Activated T-cell treated with anti-CD3 and anti-CD28 coated beads for 24 hours (primary cell): ENCODE data around the gene PDE3A.

ENCODE experiments used
- DNase-seq: peaks from one replicate; pipeline ENCODE4 v3.0.0-alpha.2; 2020; ENCODE audit warnings: low read depth

The PDE3A gene

DNA sequence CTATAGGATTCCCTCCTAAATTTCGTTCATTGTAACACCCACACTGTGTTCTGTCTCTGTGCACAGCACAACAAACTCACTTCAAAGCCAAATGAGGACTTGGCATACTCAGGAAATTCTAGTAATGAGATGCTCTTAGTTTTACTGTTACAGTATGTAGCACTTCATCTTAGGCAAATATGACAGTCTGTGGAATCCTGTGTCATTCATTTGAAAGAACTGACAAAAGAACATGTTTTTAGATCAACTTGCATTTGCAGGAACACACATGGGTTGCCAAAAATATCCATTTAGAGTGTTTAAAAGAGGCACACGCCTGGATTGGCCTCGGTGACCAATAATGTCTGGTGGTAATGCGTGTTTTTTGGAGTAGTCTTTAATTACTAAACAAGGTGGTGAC lies 56.5 kb downstream of the PDE3A start:
- no peak for DNase-seq

DNA sequence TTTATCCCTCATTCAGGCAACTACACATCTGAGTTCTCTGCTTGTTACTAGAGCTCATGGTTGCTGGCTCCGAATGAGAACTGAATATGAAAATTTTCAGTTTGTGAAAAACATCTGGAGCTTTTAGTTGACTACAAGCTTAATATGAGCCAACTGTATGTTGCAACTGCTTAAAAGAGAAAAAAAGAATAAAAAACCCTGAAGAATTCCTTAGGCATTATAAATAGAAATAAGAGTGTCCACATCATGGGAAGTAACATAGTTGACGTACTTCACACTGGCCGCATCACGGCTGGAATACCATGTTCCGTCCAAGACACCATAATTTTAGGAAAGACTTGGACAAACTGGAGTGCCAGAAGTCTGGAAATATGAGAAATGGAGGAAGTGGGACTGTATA lies 57.9 kb downstream of the PDE3A start:
- no peak for DNase-seq

DNA sequence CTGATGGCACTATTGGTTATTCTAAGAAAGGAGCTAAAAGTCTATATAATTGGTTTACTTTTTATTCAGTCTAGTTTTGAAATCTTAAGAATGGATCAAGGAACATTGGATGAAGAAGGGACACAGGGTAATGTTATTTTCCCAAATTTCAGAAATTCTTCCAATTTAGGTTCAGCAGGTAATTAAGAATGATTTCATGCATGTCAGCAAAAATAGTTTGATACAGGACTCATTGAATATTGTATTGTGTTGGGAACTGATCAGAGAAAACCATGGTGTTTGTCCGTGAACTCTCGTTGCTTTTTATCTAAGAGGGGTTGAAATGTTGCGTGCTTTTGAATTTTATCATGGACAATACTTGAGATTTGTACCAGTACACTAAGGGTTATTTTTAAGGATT lies 58.6 kb downstream of the PDE3A start:
- DNase-seq: no peak

GRCh38 chr12:20429852-20430251 lies 61.5 kb downstream of the PDE3A start:
- no peak for DNase-seq

GRCh38 chr12:20432290-20432689 lies 64.0 kb downstream of the PDE3A start:
- DNase-seq: no peak

- no peak for DNase-seq
These were observed 66.7 kb downstream of the PDE3A start for GRCh38 chr12:20434996-20435395.

DNA sequence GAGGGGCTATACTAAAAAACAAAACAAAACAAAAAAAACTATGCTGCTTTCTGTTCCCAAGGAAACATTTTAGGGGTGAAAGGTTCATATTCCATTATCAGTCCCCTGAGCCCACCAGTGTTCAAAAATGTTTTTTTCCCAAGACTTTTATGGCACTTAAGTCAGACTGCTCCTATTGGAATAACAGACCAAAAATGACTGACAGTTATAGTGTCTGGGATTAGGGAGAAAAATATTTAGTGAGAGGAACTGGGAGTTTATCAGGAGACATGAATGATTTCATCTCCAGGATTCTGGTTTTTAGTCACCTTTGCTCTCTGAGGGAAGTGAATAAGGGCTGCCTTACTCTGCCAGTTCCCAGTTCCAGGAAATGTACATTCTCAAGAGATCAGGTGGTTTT lies 68.0 kb downstream of the PDE3A start:
- DNase-seq: no peak

- DNase-seq: no peak
These were observed 70.0 kb downstream of the PDE3A start for GRCh38 chr12:20438299-20438779.

DNA sequence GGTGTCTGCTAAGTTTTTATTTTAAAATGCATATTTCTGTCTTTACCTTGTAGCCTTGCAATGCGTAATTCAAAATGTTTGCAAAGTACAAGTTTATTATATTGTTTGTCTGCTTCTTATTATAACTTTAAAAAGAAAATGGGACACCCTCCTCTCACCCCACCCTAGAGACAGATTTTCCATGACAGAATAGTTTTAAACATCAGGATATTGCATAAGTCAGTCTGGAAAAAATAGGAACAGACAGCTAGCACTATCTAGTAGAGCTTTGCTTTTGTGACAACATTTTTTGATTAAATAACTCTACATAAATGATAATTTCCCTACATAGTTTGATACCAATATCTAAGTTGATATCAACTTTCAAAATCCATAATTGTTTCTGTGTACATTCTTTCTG lies 71.3 kb downstream of the PDE3A start:
- DNase-seq: no peak

DNA sequence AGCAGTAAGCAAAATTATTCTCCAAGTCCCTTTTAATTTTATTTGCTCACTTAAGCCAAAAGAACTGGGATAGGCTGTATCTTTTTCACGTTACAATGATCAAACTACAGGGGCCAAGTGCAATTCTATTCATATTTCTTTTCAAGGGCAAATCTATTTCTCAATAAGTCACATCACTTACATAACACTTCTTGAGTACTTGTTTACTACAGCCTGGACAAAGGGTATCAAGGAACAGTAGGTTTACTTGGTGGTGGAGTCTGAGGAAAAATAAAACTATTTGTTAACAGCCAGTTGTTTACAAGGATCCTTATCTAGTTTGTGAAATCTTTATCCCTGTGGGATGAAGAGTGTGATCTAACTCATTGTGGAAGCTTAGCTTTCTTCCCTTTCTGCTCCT lies 72.1 kb downstream of the PDE3A start:
- no peak for DNase-seq

DNA sequence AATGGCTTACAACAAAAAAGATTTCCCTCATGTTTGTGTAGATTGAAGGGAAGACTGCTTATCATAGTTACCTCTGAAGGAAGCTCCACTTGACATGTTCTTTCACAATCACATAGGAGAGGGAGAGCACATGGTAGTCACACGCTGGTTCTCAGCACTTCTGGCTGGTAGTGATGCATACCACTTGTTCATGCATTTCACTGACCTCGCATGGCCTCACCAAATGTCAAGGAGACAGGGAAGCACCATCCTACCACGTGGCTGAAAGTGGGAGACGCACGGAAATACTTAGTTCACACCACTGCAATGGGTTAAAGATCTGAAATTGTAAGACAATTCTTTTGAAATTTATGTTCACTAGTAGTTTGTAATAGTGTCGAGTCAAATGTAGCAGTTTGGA lies 74.0 kb downstream of the PDE3A start:
- DNase-seq: no peak

DNA sequence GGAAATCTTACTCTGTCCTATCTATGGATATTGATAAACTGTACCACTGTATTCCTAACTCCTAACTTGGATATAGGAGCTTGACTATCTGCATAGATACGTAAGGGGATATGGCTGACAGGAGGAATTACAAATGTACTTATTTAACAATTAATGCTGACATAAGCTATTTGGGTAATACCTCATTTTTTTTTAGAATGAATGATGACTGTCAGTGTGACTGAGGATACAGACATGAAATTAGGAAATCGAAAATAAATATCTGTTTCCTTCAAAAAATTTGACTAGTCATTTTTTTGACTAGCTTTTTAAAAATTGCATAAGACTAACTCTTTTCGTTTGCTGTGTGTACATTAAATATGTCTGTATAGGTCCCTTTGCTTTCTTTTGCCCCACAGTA lies 74.9 kb downstream of the PDE3A start:
- no peak for DNase-seq

DNA sequence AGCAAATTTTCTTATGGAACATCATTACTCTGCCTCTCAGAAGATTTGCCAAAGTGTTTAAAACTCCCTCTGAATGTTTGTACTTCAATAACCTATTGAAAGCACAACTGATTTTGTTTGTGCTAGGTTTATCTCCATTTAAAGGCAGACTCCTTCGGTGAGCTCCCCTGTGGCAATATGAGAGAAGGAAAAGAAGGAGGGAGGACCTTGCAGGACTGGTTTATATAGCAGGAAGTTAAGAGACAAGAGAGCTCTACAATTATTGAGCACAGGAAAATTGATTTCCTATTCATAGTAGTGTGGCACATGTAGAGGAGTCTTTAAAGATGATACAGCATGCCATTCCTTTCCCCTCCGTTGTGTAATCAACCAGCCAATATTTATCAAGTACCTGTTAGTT lies 75.5 kb downstream of the PDE3A start:
- DNase-seq: no peak

DNA sequence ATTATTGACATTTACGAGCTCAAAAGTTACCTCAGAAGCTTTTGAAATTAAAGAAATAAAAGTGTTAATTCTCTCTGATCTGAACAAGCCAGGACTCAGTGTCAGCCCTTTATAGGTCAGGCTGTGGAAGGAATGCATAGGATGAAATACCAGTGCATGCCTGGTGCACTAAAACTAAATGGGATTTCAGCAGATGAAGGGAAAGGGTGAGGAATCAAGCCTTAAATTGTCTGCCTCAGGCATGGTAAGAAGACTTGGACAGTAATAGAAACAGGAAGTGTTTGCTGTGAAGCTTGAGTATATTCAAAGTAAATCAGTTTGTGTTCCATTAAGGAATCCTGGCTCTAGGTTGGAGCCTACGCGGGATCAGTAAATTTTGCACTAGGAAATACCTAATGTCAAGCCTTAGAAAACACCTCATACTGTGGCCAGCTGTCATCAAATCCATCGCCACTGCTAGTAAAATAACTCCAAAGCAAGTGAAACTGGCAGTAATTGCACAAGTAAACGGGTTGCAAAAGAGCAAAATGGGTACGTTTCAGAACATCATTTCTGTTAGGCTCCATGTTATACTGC lies 76.3 kb downstream of the PDE3A start:
- no peak for DNase-seq

- DNase-seq: no peak
These were observed 77.3 kb downstream of the PDE3A start for GRCh38 chr12:20445687-20446086.

- no peak for DNase-seq
These were observed 78.5 kb downstream of the PDE3A start for GRCh38 chr12:20446836-20447235.

DNA sequence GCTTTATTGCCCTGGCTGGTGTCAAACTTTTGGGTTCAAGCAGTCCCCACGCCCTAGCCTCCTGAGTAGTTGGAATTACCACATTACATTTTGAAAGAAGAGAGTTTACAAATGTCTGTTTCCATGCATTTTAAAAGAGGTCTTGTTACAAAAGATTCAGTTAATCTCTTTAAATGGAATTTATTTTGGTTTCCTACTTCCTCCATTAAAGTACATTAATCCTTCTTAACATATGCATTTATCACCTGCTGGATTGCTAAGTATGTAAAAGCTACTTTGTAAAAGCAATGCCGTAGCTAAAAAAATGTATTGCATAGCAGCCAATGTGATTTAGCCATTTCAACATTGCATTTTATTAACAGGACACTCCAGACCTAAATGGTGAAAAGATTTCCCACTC lies 80.4 kb downstream of the PDE3A start:
- DNase-seq: no peak

DNA sequence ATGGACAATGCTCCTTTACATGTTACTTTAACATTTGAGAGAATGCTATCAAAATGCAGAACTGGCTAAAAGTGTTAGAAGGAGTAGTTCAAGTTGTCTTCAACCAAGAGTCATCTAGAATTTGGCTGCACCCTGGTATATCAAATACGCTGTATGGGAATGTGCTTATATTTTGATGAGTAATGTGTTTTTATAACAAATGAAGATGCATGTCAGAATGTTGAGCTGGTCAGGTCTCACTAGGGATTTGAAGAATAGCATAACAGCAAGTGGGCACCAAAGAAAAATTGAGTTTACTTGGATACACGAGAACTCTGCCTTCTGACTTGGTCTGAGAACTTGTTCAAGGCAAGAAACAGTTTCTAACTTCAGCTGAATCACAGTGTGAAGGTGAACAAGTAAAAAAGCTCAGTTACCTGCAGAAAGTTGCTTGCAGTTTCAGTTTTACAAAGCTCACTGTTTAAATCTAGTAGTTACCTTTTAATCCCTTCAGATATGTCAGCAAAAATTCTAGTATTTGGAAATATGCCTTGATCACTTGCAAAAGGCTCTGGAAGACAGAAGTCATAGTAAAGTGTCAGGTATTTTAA lies 82.3 kb downstream of the PDE3A start:
- DNase-seq: no peak

GRCh38 chr12:20451761-20452160 lies 83.4 kb downstream of the PDE3A start:
- no peak for DNase-seq

DNA sequence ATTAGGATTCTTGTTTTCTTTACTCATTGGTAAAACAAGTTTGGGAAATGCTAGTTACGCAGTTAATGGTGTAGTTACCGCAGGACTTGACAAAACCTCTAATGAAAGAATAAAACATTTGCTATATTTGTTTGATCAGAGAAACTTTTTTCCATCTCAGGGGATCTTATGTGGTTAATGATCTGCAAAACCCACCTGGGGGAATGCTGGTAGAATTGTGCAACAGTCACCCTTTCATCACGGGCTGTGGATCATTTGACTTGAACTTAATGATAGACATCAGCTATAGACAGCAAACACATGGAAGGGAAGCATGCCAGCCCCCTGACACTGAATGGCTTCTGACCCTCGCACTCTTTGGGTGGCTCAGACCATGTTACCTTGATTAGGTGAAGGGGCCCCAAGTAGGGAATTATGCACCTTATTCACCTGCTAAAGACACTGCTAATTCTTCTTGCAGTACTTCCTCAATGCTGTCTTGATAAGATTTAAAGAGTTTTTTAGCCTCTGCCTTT lies 84.2 kb downstream of the PDE3A start:
- no peak for DNase-seq

GRCh38 chr12:20453756-20454310 lies 85.5 kb downstream of the PDE3A start:
- no peak for DNase-seq

GRCh38 chr12:20455001-20455706 lies 86.8 kb downstream of the PDE3A start:
- DNase-seq: no peak

DNA sequence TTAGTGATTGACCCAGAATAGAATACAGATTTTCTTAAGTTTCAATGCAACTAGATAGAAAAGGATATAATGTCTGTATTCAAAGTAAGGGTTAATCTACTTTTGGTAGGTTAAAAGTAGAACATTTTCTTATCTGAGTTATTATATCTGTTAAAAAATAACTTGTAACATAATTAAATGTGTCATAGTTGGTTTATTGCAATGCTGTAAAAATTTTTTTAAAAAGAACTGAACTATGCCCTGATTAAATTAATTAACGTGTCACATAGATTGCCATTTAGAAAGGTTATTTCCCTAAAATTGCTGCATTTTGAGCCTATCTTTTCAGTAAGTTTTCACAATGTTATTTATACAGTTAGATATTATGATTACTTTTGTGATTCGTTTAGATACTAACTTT lies 89.2 kb downstream of the PDE3A start:
- DNase-seq: no peak
